ENCODE measurements around the gene C11orf21. TPM values are rescaled to one million over a fixed set of nuclear protein-coding genes. Genes with fewer than 3 reads are reported as not detected.
A peak's percentile ranks its signal among the peaks of the same experiment; 100 is the strongest.

Gene C11orf21
- total and polyA plus RNA-seq, 2 of the 8 experiments (the other 6 are each of a cell fraction or from before 2014, with no cell fraction given): not detected

GRCh38 chr11:2268729-2269600 lies 32.8 kb downstream of the C11orf21 start:
- H3K9me3 ChIP-seq (ENCODE audit: insufficient read depth in 2 of 2, low read depth in 1 of 2, low read length in 1 of 2): peaks cover 0 to 12% of the 10 kb centered on the region in 2 experiments; a peak in 1 of 4 replicates
- peaks cover 0 to 14% (median 3%) of the 10 kb centered on the region in 4 experiments; a peak in 3 of 7 replicates for H3K4me1 ChIP-seq (replicated peaks in 1 of 4; ENCODE audit: control insufficient read depth in 3 of 4, insufficient read depth in 4 of 4, low read length in 3 of 4)
- no peaks in the 10 kb centered on the region for H4K20me1 ChIP-seq (replicated peaks in 1 of 2; ENCODE audit: control insufficient read depth in 1 of 2, insufficient read depth in 2 of 2, low read length in 2 of 2)
- WGBS, 2 experiments (ENCODE audit: extremely low coverage in 1 of 2, insufficient coverage in 1 of 2, insufficient read length in 1 of 2, insufficient replicate concordance in 2 of 2, low coverage in 1 of 2, low lambda C conversion rate in 2 of 2, missing lambda C conversion rate in 1 of 2): 6% methylated on average over 11 of the region's 89 CpGs; no CpG with 5 or more reads in 1 of the 2 experiments
- H3K79me1 ChIP-seq (ENCODE audit: low read depth, low read length): no peaks in the 10 kb centered on the region
- H2BK5ac ChIP-seq (ENCODE audit: low read depth, low read length): no peak overlapping the region
- H2AK5ac ChIP-seq (ENCODE audit: low read depth, low read length): no peak overlapping the region
- H2BK15ac ChIP-seq (ENCODE audit: low read length): no peak overlapping the region
- H2BK120ac ChIP-seq (replicated peaks; ENCODE audit: low read depth, low read length): no peak overlapping the region
- H3K79me2 ChIP-seq (ENCODE audit: control insufficient read depth in 1 of 2, insufficient read depth in 2 of 2, low read length in 2 of 2): no peaks in the 10 kb centered on the region
- H4K8ac ChIP-seq (ENCODE audit: extremely low read depth, insufficient read depth, low read length): peak overlapping the region; percentile 75; the same call in 1 of the 2 replicates
- peak overlapping the region; percentile 85 for H3K18ac ChIP-seq (ENCODE audit: extremely low read depth, low read length)
- CTCF ChIA-PET (ENCODE audit: partially characterized antibody): interaction anchor here (0.6 to 2.2 kb wide), 9 partner anchors 18 to 153 kb away, joined by 3 to 6 read pairs (median 3); partner anchors contain the start of genes C11orf21 and TSPAN32
- no peak overlapping the region for H2BK20ac ChIP-seq (ENCODE audit: low read length)
- POLR2A ChIA-PET (ENCODE audit: partially characterized antibody): no interaction called here
- peak overlapping the region; percentile 15 for H4K91ac ChIP-seq (replicated peaks; ENCODE audit: insufficient read length, low read length)
- no peak overlapping the region for H3K14ac ChIP-seq (ENCODE audit: insufficient read length)
- H3K4me2 ChIP-seq (ENCODE audit: insufficient read depth in 1 of 2, low read depth in 2 of 2, low read length in 2 of 2): peak overlapping the region; percentile 51 to 62
- no peak overlapping the region for H3K23ac ChIP-seq (ENCODE audit: insufficient read length)
- H3K23me2 ChIP-seq (ENCODE audit: low read depth, low read length): peaks cover 8% of the 10 kb centered on the region; the same call in 1 of the 2 replicates
- peaks cover 21 to 90% (median 67%) of the 10 kb centered on the region in 4 experiments for H3K27me3 ChIP-seq (replicated peaks in 1 of 4; ENCODE audit: control insufficient read depth in 3 of 4, extremely low read depth in 1 of 4, insufficient read depth in 3 of 4, low read length in 3 of 4)
- peaks cover 0 to 6% (median 0%) of the 10 kb centered on the region in 4 experiments; a peak in 1 of 8 replicates for H3K36me3 ChIP-seq (ENCODE audit: control insufficient read depth in 2 of 4, insufficient read depth in 4 of 4, low read length in 3 of 4)
- no peak overlapping the region for H3K56ac ChIP-seq (replicated peaks; ENCODE audit: insufficient read length, low read depth, low read length)
- H3K4me3 ChIP-seq (ENCODE audit: extremely low read depth in 1 of 4, insufficient read depth in 2 of 4, low read depth in 3 of 4, low read length in 4 of 4): peak overlapping the region; percentile 18 to 67 (median 38); a peak in 7 of 8 replicates
- H2BK12ac ChIP-seq (ENCODE audit: low read depth, low read length): no peak overlapping the region
- no peak overlapping the region for H2AFZ ChIP-seq (ENCODE audit: low read length)
- no peak for FAIRE-seq
- no peak overlapping the region for H3K27ac ChIP-seq (ENCODE audit: low read depth, low read length)
- no peak overlapping the region for H4K5ac ChIP-seq (ENCODE audit: insufficient read length, low read depth, low read length)
- peak in 1 of 2 experiments; percentile 71 for DNase-seq (ENCODE audit: low read depth in 1 of 2, low spot score in 2 of 2)
- H3K4ac ChIP-seq (replicated peaks; ENCODE audit: insufficient read length, low read depth, low read length): no peak overlapping the region
- no peak overlapping the region for H3K9ac ChIP-seq (replicated peaks in 1 of 4; ENCODE audit: extremely low read depth in 1 of 4, low read depth in 3 of 4, low read length in 3 of 4)
- TF ChIP-seq EGR1 (IDR thresholded peaks at IDR 0.05; ENCODE audit: borderline replicate concordance, low read depth, low read length) (no peak), EZH2 (IDR thresholded peaks at IDR 0.05; ENCODE audit: low read depth, low read length, severe bottlenecking) (peak; percentile 37), TBP (IDR thresholded peaks at IDR 0.05; ENCODE audit: low read depth, low read length) (no peak), ASH2L (IDR thresholded peaks at IDR 0.05; ENCODE audit: low read length) (peak; percentile 50), SIX5 (IDR thresholded peaks at IDR 0.05; ENCODE audit: low read depth, low read length) (no peak), POLR2A (IDR thresholded peaks at IDR 0.05; ENCODE audit: control extremely low read depth in 1 of 2, low read depth in 2 of 2, low read length in 2 of 2) (no peak), GABPA (IDR thresholded peaks at IDR 0.05; ENCODE audit: borderline replicate concordance, insufficient read depth, low read length) (no peak), FOSL1 (IDR thresholded peaks at IDR 0.05; ENCODE audit: insufficient read depth, low read depth, low read length) (no peak), RBBP5 (IDR thresholded peaks at IDR 0.05; ENCODE audit: borderline replicate concordance, low read depth, low read length) (no peak; the same call in 1 of the 2 replicates), E2F6 (IDR thresholded peaks at IDR 0.05) (peak; percentile 86), PHF8 (conservative IDR thresholded peaks at IDR 0.05; ENCODE audit: low read depth, low read length) (peak; percentile 60)

Data from H1 (cell line).